ENCODE data around the gene PCTP. TPM values are rescaled to one million over a fixed set of nuclear protein-coding genes. Genes with fewer than 3 reads are reported as not detected.

The PCTP gene
- total and polyA plus RNA-seq, 9 of the 15 experiments (the other 6 are each of a cell fraction or from before 2014, with no cell fraction given), result 10.9 to 62.3 (median 41.2) TPM

DNA sequence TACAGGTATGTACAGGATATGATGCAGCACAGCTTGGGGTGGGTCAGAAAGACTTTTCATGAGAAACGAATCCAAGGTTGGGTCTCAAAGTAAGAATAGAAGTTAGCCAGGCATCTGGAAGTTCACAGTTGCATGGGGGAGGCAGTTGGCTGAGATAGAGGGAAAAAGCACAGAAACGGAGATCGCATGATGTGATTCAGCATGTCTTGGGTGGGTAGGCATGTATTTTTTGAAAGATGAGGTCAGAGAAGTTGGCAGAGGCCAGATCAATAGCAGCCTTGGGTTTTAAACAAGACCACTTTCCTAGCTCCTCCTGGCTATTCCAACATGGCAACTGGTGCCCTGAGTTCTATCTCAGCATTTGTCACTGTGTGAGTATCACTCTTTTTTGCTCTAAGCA, 67.2 kb downstream of the PCTP start:
- FAIRE-seq, result no peak
- H3K27me3 ChIP-seq (ENCODE audit: control insufficient read depth in 2 of 2, insufficient read depth in 2 of 2, low read length in 2 of 2), result no peaks in the 10 kb centered on the region
- H3K4me3 ChIP-seq, result no peak overlapping the region
- CTCF ChIA-PET (ENCODE audit: low intra/inter-chr PET ratio), result no interaction called here
- H3K9ac ChIP-seq (ENCODE audit: insufficient read depth in 1 of 2, low read depth in 2 of 2, low read length in 2 of 2), result no peak overlapping the region
- WGBS (ENCODE audit: insufficient coverage, low coverage, missing lambda C conversion rate), result 50% methylated on average over 3 of the region's 3 CpGs
- no peaks in the 10 kb centered on the region; the same call in 1 of the 2 replicates for H3K9me3 ChIP-seq (replicated peaks; ENCODE audit: control insufficient read depth, insufficient read depth, low read depth, low read length)
- no peaks in the 10 kb centered on the region for H4K20me1 ChIP-seq (replicated peaks; ENCODE audit: control insufficient read depth, insufficient read depth, low read length)
- H3K27ac ChIP-seq (ENCODE audit: extremely low read depth, low read depth, low read length), result peak overlapping the region; percentile 92
- DNase-seq (ENCODE audit: extremely low read depth in 1 of 4, low spot score in 3 of 4), result no peak
- no peaks in the 10 kb centered on the region for H3K9me1 ChIP-seq (ENCODE audit: control insufficient read depth, insufficient read depth, low read length)
- H3K4me2 ChIP-seq (ENCODE audit: insufficient read depth, low read length), result peak overlapping the region; percentile 81; the same call in 1 of the 2 replicates
- BruUV-seq (replicated peaks), result no TSS peak
- intact Hi-C loops (cut with micrococcal nuclease), result loop anchor here (5.0 kb wide), 2 partner anchors 36 to 81 kb away; no protein-coding TSS in a partner anchor
- peaks cover 21 to 56% of the 10 kb centered on the region in 2 experiments; a peak in 4 of 5 replicates for H3K4me1 ChIP-seq (replicated peaks in 1 of 2; ENCODE audit: control insufficient read depth in 2 of 2, insufficient read depth in 2 of 2, low read length in 2 of 2)
- no peaks in the 10 kb centered on the region for H3K36me3 ChIP-seq (ENCODE audit: control insufficient read depth, insufficient read depth, low read length)
- H3K79me2 ChIP-seq (ENCODE audit: control insufficient read depth, insufficient read depth, low read length), result no peaks in the 10 kb centered on the region
- in situ Hi-C loops (cut with MboI), result no loop called here
- H2AFZ ChIP-seq (ENCODE audit: low read depth, low read length), result peak overlapping the region; percentile 86
- no peak for ATAC-seq
- POLR2A ChIA-PET, result interaction anchor here (1.0 to 3.3 kb wide), 2 partner anchors 10 to 80 kb away, joined by 4 to 27 read pairs; no protein-coding TSS in a partner anchor
- 0 out of 2 replicates have a peak, but pooled peaks have one; percentile 8 for TF ChIP-seq MAFG (tag; conservative IDR thresholded peaks at IDR 0.05)
- TF ChIP-seq MYC (IDR thresholded peaks at IDR 0.05; ENCODE audit: low read depth, low read length), result no peak
- no peak for TF ChIP-seq MYC (CRISPR knock-in tag; IDR thresholded peaks at IDR 0.05; ENCODE audit: borderline replicate concordance, low read depth)
- no peak for TF ChIP-seq CC2D1A (IDR thresholded peaks at IDR 0.05)
- no peak for TF ChIP-seq PHTF2 (CRISPR knock-in tag; IDR thresholded peaks at IDR 0.05)
- no peak for TF ChIP-seq ZBED1 (IDR thresholded peaks at IDR 0.05)
- TF ChIP-seq, protein P1, sequence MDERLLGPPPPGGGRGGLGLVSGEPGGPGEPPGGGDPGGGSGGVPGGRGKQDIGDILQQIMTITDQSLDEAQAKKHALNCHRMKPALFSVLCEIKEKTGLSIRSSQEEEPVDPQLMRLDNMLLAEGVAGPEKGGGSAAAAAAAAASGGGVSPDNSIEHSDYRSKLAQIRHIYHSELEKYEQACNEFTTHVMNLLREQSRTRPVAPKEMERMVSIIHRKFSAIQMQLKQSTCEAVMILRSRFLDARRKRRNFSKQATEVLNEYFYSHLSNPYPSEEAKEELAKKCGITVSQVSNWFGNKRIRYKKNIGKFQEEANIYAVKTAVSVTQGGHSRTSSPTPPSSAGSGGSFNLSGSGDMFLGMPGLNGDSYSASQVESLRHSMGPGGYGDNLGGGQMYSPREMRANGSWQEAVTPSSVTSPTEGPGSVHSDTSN (CRISPR knock-in tag; IDR thresholded peaks at IDR 0.05; ENCODE audit: low read depth), result no peak
- TF ChIP-seq, protein P1 (tag; conservative IDR thresholded peaks at IDR 0.05; ENCODE audit: low read depth), result no peak
- TF ChIP-seq ZNF764 (CRISPR knock-in tag; IDR thresholded peaks at IDR 0.05; ENCODE audit: low read depth), result no peak
- TF ChIP-seq, protein P2, sequence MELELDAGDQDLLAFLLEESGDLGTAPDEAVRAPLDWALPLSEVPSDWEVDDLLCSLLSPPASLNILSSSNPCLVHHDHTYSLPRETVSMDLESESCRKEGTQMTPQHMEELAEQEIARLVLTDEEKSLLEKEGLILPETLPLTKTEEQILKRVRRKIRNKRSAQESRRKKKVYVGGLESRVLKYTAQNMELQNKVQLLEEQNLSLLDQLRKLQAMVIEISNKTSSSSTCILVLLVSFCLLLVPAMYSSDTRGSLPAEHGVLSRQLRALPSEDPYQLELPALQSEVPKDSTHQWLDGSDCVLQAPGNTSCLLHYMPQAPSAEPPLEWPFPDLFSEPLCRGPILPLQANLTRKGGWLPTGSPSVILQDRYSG (tag; conservative IDR thresholded peaks at IDR 0.05; ENCODE audit: low read depth), result peak; percentile 32
- TF ChIP-seq, protein P3, sequence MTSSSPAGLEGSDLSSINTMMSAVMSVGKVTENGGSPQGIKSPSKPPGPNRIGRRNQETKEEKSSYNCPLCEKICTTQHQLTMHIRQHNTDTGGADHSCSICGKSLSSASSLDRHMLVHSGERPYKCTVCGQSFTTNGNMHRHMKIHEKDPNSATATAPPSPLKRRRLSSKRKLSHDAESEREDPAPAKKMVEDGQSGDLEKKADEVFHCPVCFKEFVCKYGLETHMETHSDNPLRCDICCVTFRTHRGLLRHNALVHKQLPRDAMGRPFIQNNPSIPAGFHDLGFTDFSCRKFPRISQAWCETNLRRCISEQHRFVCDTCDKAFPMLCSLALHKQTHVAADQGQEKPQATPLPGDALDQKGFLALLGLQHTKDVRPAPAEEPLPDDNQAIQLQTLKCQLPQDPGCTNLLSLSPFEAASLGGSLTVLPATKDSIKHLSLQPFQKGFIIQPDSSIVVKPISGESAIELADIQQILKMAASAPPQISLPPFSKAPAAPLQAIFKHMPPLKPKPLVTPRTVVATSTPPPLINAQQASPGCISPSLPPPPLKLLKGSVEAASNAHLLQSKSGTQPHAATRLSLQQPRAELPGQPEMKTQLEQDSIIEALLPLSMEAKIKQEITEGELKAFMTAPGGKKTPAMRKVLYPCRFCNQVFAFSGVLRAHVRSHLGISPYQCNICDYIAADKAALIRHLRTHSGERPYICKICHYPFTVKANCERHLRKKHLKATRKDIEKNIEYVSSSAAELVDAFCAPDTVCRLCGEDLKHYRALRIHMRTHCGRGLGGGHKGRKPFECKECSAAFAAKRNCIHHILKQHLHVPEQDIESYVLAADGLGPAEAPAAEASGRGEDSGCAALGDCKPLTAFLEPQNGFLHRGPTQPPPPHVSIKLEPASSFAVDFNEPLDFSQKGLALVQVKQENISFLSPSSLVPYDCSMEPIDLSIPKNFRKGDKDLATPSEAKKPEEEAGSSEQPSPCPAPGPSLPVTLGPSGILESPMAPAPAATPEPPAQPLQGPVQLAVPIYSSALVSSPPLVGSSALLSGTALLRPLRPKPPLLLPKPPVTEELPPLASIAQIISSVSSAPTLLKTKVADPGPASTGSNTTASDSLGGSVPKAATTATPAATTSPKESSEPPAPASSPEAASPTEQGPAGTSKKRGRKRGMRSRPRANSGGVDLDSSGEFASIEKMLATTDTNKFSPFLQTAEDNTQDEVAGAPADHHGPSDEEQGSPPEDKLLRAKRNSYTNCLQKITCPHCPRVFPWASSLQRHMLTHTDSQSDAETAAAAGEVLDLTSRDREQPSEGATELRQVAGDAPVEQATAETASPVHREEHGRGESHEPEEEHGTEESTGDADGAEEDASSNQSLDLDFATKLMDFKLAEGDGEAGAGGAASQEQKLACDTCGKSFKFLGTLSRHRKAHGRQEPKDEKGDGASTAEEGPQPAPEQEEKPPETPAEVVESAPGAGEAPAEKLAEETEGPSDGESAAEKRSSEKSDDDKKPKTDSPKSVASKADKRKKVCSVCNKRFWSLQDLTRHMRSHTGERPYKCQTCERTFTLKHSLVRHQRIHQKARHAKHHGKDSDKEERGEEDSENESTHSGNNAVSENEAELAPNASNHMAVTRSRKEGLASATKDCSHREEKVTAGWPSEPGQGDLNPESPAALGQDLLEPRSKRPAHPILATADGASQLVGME (CRISPR knock-in tag; IDR thresholded peaks at IDR 0.05), result no peak
- no peak for TF ChIP-seq CBX3 (IDR thresholded peaks at IDR 0.05; ENCODE audit: borderline replicate concordance in 1 of 2, low read length in 2 of 2)
